NCI-H82 treated with DMSO at 0.1 percent for 48 hours (cell line): ENCODE measurements around the gene DDX5.

Experiments
- DNase-seq: peaks from one replicate; lab custom pipeline; 2025; ENCODE audit not compliant: unreplicated experiment; lab: John Stamatoyannopoulos, UW

The DDX5 gene

GRCh38 chr17:64448665-64449512 is 57.2 kb downstream of the DDX5 start, which contains the start of gene MILR1:
Gene MILR1, plus strand, starts transcription at chr17:64449115. Its CDS starts 54 bp downstream, at chr17:64449169.
- DNase-seq: no peak
